GM12878 (cell line): Measurements from ENCODE around the gene KDM4C. TPM values are rescaled to one million over a fixed set of nuclear protein-coding genes. Genes with fewer than 3 reads are reported as not detected.

Source experiments
- ATAC-seq: fragments of 200-7000 bp; cut with Tn5 transposase; 3 replicates; pipeline ENCODE4 v1.9.1; 2020; ENCODE audit warnings: mild to moderate bottlenecking, moderate library complexity
- BruUV-seq: library from RNA; stranded (reverse); fragments of 400-500 nt; replicated peaks from 2 replicates; lab custom pipeline; 2021; lab: Mats Ljungman, UMichigan
- CTCF ChIA-PET: fragments of 300-600 bp; sonication (Branson Sonifier 250); formaldehyde crosslinking; extraction: SDS; loops from one replicate; lab custom pipeline; 2021; ENCODE audit warnings: inconsistent platforms; lab: Yijun Ruan, JAX
- POLR2A ChIA-PET: fragments of 350-600 bp; formaldehyde crosslinking; extraction: SDS; loops from one replicate; lab custom pipeline; 2021; ENCODE audit warnings: inconsistent platforms; lab: Charles Lee
- RAD21 ChIA-PET: fragments of 300-600 bp; sonication (Branson Sonifier 250); formaldehyde crosslinking; loops from one replicate; lab custom pipeline; 2023; ENCODE audit warnings: antibody characterized with exemption; ENCODE audit not compliant: unreplicated experiment; lab: Charles Lee
- SMC1A ChIA-PET: fragments of 300-600 bp; sonication (Branson Sonifier 250); formaldehyde crosslinking; loops from one replicate; lab custom pipeline; 2023; ENCODE audit not compliant: unreplicated experiment, uncharacterized antibody; lab: Charles Lee
- DNase-seq: peaks from one replicate; pipeline ENCODE4 v3.0.0-alpha.2; 2011; ENCODE audit warnings: low read depth, low spot score
- FAIRE-seq: peaks from 3 replicates; lab custom pipeline; 2011; peaks lifted over from hg19 to GRCh38; lab: Jason Lieb, UNC
- H2AFZ ChIP-seq: 2 replicates; pipeline ENCODE4 v1.6.0; 2011; ENCODE audit warnings: low read depth, low read length, control low read depth; ENCODE audit not compliant: control insufficient read depth
- H3K27ac ChIP-seq: 2 replicates; pipeline ENCODE4 v1.5.1; 2011; ENCODE audit warnings: control low read depth; ENCODE audit not compliant: control insufficient read depth, insufficient read depth
- H3K27me3 ChIP-seq, 2 experiments: replicated peaks in 1 of 2; 2 replicates each; pipeline versions ENCODE4 v1.6.0 to v1.6.1; 2011; ENCODE audit warnings: low read length in 1 of 2; ENCODE audit not compliant: control insufficient read depth in 2 of 2, insufficient read depth in 2 of 2
- H3K36me3 ChIP-seq, 2 experiments: 2 replicates each; pipeline ENCODE4 v1.5.1; 2011; ENCODE audit warnings: low read length in 1 of 2; ENCODE audit not compliant: control insufficient read depth in 2 of 2, insufficient read depth in 2 of 2
- H3K4me1 ChIP-seq: 2 replicates; pipeline ENCODE4 v1.6.1; 2011; ENCODE audit warnings: mild to moderate bottlenecking, low read length, moderate library complexity, mixed read lengths; ENCODE audit not compliant: control insufficient read depth, insufficient read depth
- H3K4me2 ChIP-seq: 2 replicates; pipeline ENCODE4 v1.6.0; 2011; ENCODE audit warnings: control low read depth; ENCODE audit not compliant: control insufficient read depth, insufficient read depth
- H3K4me3 ChIP-seq: fragments of 200-600 bp; sonication (generic); 2 replicates; pipeline ENCODE4 v1.5.1; 2016
- H3K79me2 ChIP-seq: 2 replicates; pipeline ENCODE4 v1.6.0; 2011; ENCODE audit warnings: low read length; ENCODE audit not compliant: control insufficient read depth, insufficient read depth
- H3K9ac ChIP-seq: 2 replicates; pipeline ENCODE4 v1.8.0; 2011; ENCODE audit warnings: low read length, control low read depth, mixed read lengths; ENCODE audit not compliant: control insufficient read depth, insufficient read depth
- H3K9me3 ChIP-seq: replicated peaks from 3 replicates; pipeline ENCODE4 v1.5.1; 2011; ENCODE audit warnings: mild to moderate bottlenecking, low read length; ENCODE audit not compliant: control insufficient read depth, insufficient read depth
- H4K20me1 ChIP-seq: 2 replicates; pipeline ENCODE4 v1.6.0; 2011; ENCODE audit not compliant: control insufficient read depth, insufficient read depth
- BMI1 ChIP-seq: fragments of 450-650 bp; IDR thresholded peaks from 2 replicates; pipeline ENCODE4 v1.6.1; 2016; ENCODE audit warnings: mild to moderate bottlenecking, moderate library complexity, borderline replicate concordance
- CREB1 ChIP-seq: IDR thresholded peaks from 2 replicates; pipeline ENCODE4 v1.6.1; 2012; ENCODE audit warnings: low read depth, mild to moderate bottlenecking, inconsistent platforms
- CTCF ChIP-seq, 3 experiments: IDR thresholded peaks in 2 of 3; conservative IDR thresholded peaks in 1 of 3; 2 replicates each; pipeline ENCODE4 v1.5.1; 2011; ENCODE audit warnings: low read depth in 3 of 3, low read length in 3 of 3, mild to moderate bottlenecking in 3 of 3, control low read depth in 2 of 3, moderate library complexity in 2 of 3, inconsistent platforms in 1 of 3, mixed read lengths in 1 of 3; ENCODE audit not compliant: control insufficient read depth in 2 of 3, insufficient read depth in 1 of 3; ENCODE audit errors: extremely low read depth in 1 of 3
- HDAC2 ChIP-seq: fragments of 200-600 bp; sonication (generic); IDR thresholded peaks from 2 replicates; pipeline ENCODE4 v1.6.1; 2017
- MEF2A ChIP-seq: IDR thresholded peaks from 2 replicates; pipeline ENCODE4 v1.6.1; 2011; ENCODE audit warnings: low read depth, mild to moderate bottlenecking, low read length, moderate library complexity; ENCODE audit not compliant: insufficient read depth
- NFXL1 ChIP-seq: fragments of 450-650 bp; IDR thresholded peaks from 2 replicates; pipeline ENCODE4 v1.6.1; 2017; ENCODE audit warnings: antibody characterized with exemption, mild to moderate bottlenecking, borderline replicate concordance
- NR2C1 ChIP-seq: fragments of 450-650 bp; IDR thresholded peaks from 2 replicates; pipeline ENCODE4 v1.6.1; 2017; ENCODE audit warnings: antibody characterized with exemption, mild to moderate bottlenecking, moderate library complexity
- SMC3 ChIP-seq: IDR thresholded peaks from 2 replicates; pipeline ENCODE4 v1.6.1; 2011; ENCODE audit warnings: low read length, improper control_type of control experiment, borderline replicate concordance
- SP1 ChIP-seq: IDR thresholded peaks from one replicate; pipeline ENCODE4 v1.6.1; 2011; ENCODE audit warnings: low read depth, low read length
- TCF12 ChIP-seq: IDR thresholded peaks from 2 replicates; pipeline ENCODE4 v1.6.1; 2011; ENCODE audit warnings: low read depth, mild to moderate bottlenecking, low read length
- TCF7 ChIP-seq: IDR thresholded peaks from 2 replicates; pipeline ENCODE4 v1.6.1; 2014; ENCODE audit warnings: antibody characterized with exemption, borderline replicate concordance
- ZNF24 ChIP-seq: fragments of 450-650 bp; IDR thresholded peaks from 2 replicates; pipeline ENCODE4 v1.6.1; 2017; ENCODE audit warnings: antibody characterized with exemption, mild to moderate bottlenecking
- WGBS: methylation state at CpG from one replicate; pipeline ENCODE4 v1.1.6; 2016; ENCODE audit warnings: low lambda C conversion rate; ENCODE audit not compliant: insufficient replicate concordance, insufficient coverage; ENCODE audit errors: missing lambda C conversion rate; 5-methylcytosine and 5-hydroxymethylcytosine counted together
- in situ Hi-C: fragments of 300-500 bp; cut with MboI; formaldehyde crosslinking; loops from 9 replicates; pipeline ENCODE4 v1.14.3; 2018; ENCODE audit warnings: mixed read lengths
- intact Hi-C: fragments of 100-400 bp; cut with micrococcal nuclease; formaldehyde crosslinking; loops from one replicate; pipeline ENCODE4 v1.14.2; 2022; ENCODE audit not compliant: unreplicated experiment
- polyA plus RNA-seq, 11 experiments: library from polyadenylated mRNA; depleted of rRNA in 4 of 11; unstranded in 6 of 11; stranded (reverse) in 5 of 11; fragments of >200 nt; fragmentation: Nextera tagmentation in 4 of 11; fragmentation: Illumina TruSeq in 1 of 11; extraction: Ambion mirVana in 4 of 11; extraction: Trizol in 1 of 11; gene quantifications; 1 replicate in 1 of 11; 2 replicates in 10 of 11; pipeline versions ENCODE4 v1.2.1 to v1.2.3, GENCODE V29; 2011 to 2016; ENCODE audit warnings: inconsistent platforms in 2 of 11, missing spikeins in 2 of 11, low read depth in 1 of 11
- total RNA-seq, 4 experiments: library from RNA; depleted of rRNA in 3 of 4; stranded (reverse); fragments of >200 nt in 3 of 4; fragmentation: Illumina TruSeq in 1 of 4; extraction: Trizol in 1 of 4; gene quantifications; 2 replicates each; pipeline versions ENCODE4 v1.2.1 to v1.2.3, GENCODE V29; 2013 to 2021
- TF ChIP-seq, protein P1 (sequence below): IDR thresholded peaks from 2 replicates; pipeline ENCODE4 v1.6.1; 2012; ENCODE audit warnings: mild to moderate bottlenecking, low read depth, low read length
- TF ChIP-seq, protein P2 (sequence below): IDR thresholded peaks from 2 replicates; pipeline ENCODE4 v1.6.1; 2011; ENCODE audit warnings: borderline replicate concordance, low read depth, mild to moderate bottlenecking, moderate library complexity, low read length; ENCODE audit not compliant: insufficient read depth, poor library complexity, severe bottlenecking

KDM4C gene
- total and polyA plus RNA-seq, 10 of the 15 experiments (the other 5 are each of a cell fraction or from before 2014, with no cell fraction given): 6.8 to 41.2 (median 20.1) TPM

GRCh38 chr9:7003861-7004260 lies 246.1 kb downstream of the KDM4C start:
- 93% methylated on average over 2 of the region's 2 CpGs for WGBS
- Histone ChIP-seq H3K27ac (no peak overlapping the region), H3K36me3 (peaks cover 6 to 14% of the 10 kb centered on the region in 2 experiments), H3K4me1 (no peaks in the 10 kb centered on the region), H4K20me1 (no peaks in the 10 kb centered on the region), H3K9me3 (peaks cover 9% of the 10 kb centered on the region; the same call in 1 of the 3 replicates), H3K79me2 (no peaks in the 10 kb centered on the region), H2AFZ (no peak overlapping the region), H3K4me2 (no peak overlapping the region), H3K27me3 (no peaks in the 10 kb centered on the region), H3K4me3 (no peak overlapping the region), H3K9ac (no peak overlapping the region)
- in situ Hi-C loops (no loop called here), intact Hi-C loops (no loop called here)
- BruUV-seq: no TSS peak
- no peak for DNase-seq
- ChIA-PET RAD21 (no interaction called here), CTCF (interaction anchor here (1.1 kb wide), 1 partner anchor 13 kb away, joined by 4 read pairs; no protein-coding TSS in a partner anchor), POLR2A (no interaction called here), SMC1A (interaction anchor here (0.5 kb wide), 1 partner anchor 55 kb away, joined by 3 read pairs; no protein-coding TSS in a partner anchor)
- FAIRE-seq: no peak
- ATAC-seq: no peak
- TF ChIP-seq HDAC2 (no peak), NR2C1 (no peak), BMI1 (no peak), SP1 (no peak), CREB1 (no peak), ZNF24 (no peak), SMC3 (no peak), NFXL1 (no peak), MEF2A (no peak), TCF7 (no peak), TCF12 (no peak), CTCF (IDR thresholded peaks at IDR 0.05 in 2 of 3, conservative IDR thresholded peaks at IDR 0.05 in 1 of 3; ENCODE audit: control insufficient read depth in 2 of 3, extremely low read depth in 1 of 3, insufficient read depth in 1 of 3, low read depth in 3 of 3, low read length in 3 of 3) (no peak)
- TF ChIP-seq, protein P1, sequence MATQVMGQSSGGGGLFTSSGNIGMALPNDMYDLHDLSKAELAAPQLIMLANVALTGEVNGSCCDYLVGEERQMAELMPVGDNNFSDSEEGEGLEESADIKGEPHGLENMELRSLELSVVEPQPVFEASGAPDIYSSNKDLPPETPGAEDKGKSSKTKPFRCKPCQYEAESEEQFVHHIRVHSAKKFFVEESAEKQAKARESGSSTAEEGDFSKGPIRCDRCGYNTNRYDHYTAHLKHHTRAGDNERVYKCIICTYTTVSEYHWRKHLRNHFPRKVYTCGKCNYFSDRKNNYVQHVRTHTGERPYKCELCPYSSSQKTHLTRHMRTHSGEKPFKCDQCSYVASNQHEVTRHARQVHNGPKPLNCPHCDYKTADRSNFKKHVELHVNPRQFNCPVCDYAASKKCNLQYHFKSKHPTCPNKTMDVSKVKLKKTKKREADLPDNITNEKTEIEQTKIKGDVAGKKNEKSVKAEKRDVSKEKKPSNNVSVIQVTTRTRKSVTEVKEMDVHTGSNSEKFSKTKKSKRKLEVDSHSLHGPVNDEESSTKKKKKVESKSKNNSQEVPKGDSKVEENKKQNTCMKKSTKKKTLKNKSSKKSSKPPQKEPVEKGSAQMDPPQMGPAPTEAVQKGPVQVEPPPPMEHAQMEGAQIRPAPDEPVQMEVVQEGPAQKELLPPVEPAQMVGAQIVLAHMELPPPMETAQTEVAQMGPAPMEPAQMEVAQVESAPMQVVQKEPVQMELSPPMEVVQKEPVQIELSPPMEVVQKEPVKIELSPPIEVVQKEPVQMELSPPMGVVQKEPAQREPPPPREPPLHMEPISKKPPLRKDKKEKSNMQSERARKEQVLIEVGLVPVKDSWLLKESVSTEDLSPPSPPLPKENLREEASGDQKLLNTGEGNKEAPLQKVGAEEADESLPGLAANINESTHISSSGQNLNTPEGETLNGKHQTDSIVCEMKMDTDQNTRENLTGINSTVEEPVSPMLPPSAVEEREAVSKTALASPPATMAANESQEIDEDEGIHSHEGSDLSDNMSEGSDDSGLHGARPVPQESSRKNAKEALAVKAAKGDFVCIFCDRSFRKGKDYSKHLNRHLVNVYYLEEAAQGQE: no peak
- TF ChIP-seq, protein P2, sequence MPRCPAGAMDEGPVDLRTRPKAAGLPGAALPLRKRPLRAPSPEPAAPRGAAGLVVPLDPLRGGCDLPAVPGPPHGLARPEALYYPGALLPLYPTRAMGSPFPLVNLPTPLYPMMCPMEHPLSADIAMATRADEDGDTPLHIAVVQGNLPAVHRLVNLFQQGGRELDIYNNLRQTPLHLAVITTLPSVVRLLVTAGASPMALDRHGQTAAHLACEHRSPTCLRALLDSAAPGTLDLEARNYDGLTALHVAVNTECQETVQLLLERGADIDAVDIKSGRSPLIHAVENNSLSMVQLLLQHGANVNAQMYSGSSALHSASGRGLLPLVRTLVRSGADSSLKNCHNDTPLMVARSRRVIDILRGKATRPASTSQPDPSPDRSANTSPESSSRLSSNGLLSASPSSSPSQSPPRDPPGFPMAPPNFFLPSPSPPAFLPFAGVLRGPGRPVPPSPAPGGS: no peak
